Measurements from ENCODE around the gene CDKN2AIPNL.

GRCh38 chr5:134455466-134455865, 43.8 kb upstream of the CDKN2AIPNL start:
- TF ChIP-seq EZH2 (IDR thresholded peaks at IDR 0.05; ENCODE audit: borderline replicate concordance, low read depth, low read length, severe bottlenecking) = no peak
- no peak for TF ChIP-seq POLR2AphosphoS5 (IDR thresholded peaks at IDR 0.05; ENCODE audit: insufficient read depth, low read depth, low read length)
- no peak for TF ChIP-seq MAX (IDR thresholded peaks at IDR 0.05; ENCODE audit: insufficient read depth, insufficient read length)
- TF ChIP-seq, protein P1, sequence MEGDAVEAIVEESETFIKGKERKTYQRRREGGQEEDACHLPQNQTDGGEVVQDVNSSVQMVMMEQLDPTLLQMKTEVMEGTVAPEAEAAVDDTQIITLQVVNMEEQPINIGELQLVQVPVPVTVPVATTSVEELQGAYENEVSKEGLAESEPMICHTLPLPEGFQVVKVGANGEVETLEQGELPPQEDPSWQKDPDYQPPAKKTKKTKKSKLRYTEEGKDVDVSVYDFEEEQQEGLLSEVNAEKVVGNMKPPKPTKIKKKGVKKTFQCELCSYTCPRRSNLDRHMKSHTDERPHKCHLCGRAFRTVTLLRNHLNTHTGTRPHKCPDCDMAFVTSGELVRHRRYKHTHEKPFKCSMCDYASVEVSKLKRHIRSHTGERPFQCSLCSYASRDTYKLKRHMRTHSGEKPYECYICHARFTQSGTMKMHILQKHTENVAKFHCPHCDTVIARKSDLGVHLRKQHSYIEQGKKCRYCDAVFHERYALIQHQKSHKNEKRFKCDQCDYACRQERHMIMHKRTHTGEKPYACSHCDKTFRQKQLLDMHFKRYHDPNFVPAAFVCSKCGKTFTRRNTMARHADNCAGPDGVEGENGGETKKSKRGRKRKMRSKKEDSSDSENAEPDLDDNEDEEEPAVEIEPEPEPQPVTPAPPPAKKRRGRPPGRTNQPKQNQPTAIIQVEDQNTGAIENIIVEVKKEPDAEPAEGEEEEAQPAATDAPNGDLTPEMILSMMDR (IDR thresholded peaks at IDR 0.05; ENCODE audit: extremely low read depth in 1 of 2, insufficient read depth in 1 of 2, low read depth in 1 of 2, low read length in 2 of 2) = no peak
- TF ChIP-seq POLR2A (IDR thresholded peaks at IDR 0.05; ENCODE audit: low read depth, low read length) = no peak
- no peak for TF ChIP-seq MYC (IDR thresholded peaks at IDR 0.05; ENCODE audit: low read depth, low read length)
- no peak for TF ChIP-seq GATA2 (IDR thresholded peaks at IDR 0.05; ENCODE audit: insufficient read depth, insufficient read length, low read depth, low read length)
- TF ChIP-seq FOS (IDR thresholded peaks at IDR 0.05; ENCODE audit: borderline replicate concordance, insufficient read depth, low read length) = no peak

Data from endothelial cell of umbilical vein (primary cell).